ENCODE data around the gene SLC25A14.

DNA sequence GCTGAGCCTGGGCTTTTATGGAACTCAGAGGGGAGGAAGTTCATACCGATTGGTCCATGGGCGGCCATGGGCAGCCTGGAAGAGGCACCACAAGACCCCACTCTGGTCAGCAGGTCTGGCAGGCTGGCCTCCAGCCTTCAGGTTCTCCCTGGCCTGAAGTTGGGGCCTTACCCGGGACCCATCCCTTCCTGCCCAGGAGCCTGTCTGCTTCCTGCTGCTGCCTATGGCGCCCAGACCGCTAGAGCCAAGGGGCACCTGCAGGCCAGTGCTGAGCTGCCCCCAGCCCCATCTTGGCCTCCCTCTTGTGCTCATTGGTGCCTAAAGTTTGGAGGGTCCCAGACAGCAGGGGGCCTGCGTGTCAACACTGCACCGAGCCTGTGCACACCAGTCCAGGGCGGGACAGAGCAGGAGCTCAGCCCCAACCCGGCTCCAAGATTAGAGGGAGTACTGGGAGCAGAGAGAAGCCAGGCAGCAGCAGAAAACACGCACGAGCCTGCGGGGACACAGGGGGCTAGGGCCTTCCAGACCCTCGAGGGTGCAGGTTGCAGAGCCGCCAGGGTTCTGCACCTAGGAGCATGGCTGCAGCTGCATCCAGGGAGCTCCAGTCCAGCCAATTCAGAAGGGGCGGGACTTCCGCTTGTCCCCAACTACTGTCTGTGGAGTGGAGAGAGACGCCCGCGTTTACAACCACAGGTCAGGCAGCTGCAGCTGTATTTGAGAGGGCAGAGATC is 40.3 kb upstream of the SLC25A14 start:
- TF ChIP-seq, protein P1, sequence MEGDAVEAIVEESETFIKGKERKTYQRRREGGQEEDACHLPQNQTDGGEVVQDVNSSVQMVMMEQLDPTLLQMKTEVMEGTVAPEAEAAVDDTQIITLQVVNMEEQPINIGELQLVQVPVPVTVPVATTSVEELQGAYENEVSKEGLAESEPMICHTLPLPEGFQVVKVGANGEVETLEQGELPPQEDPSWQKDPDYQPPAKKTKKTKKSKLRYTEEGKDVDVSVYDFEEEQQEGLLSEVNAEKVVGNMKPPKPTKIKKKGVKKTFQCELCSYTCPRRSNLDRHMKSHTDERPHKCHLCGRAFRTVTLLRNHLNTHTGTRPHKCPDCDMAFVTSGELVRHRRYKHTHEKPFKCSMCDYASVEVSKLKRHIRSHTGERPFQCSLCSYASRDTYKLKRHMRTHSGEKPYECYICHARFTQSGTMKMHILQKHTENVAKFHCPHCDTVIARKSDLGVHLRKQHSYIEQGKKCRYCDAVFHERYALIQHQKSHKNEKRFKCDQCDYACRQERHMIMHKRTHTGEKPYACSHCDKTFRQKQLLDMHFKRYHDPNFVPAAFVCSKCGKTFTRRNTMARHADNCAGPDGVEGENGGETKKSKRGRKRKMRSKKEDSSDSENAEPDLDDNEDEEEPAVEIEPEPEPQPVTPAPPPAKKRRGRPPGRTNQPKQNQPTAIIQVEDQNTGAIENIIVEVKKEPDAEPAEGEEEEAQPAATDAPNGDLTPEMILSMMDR (IDR thresholded peaks at IDR 0.05) = no peak
- TF ChIP-seq POLR2AphosphoS5 (IDR thresholded peaks at IDR 0.05) = no peak

Measured in stomach (tissue), 4 donors.